Mesothelial cell of epicardium (in vitro differentiated cells): ENCODE measurements around the gene CWF19L1. TPM values are rescaled to one million over a fixed set of nuclear protein-coding genes. Genes with fewer than 3 reads are reported as not detected.

Experiments
- DNase-seq, 2 experiments: peaks; one replicate each; pipeline ENCODE4 v3.0.0; 2021; ENCODE audit warnings: low spot score in 2 of 2; ENCODE audit not compliant: unreplicated experiment in 2 of 2
- H3K27ac Mint-ChIP-seq: 2 replicates; pipeline ENCODE4 v1.8.0; 2021; ENCODE audit warnings: mixed read lengths
- H3K27me3 Mint-ChIP-seq: 2 replicates; pipeline ENCODE4 v1.8.0; 2021; ENCODE audit warnings: low read depth, mixed read lengths
- H3K36me3 Mint-ChIP-seq: 2 replicates; pipeline ENCODE4 v1.8.0; 2021; ENCODE audit warnings: mixed read lengths
- H3K4me1 Mint-ChIP-seq: 2 replicates; pipeline ENCODE4 v1.8.0; 2021; ENCODE audit warnings: mixed read lengths
- H3K4me3 Mint-ChIP-seq: 2 replicates; pipeline ENCODE4 v1.8.0; 2021; ENCODE audit warnings: mild to moderate bottlenecking, moderate library complexity, mixed read lengths
- H3K9me3 Mint-ChIP-seq: 2 replicates; pipeline ENCODE4 v1.8.0; 2021; ENCODE audit warnings: mixed read lengths
- CTCF ChIP-seq: fragments of 200-600 bp; sonication (generic); IDR thresholded peaks from one replicate; pipeline ENCODE4 v1.5.0; 2021; ENCODE audit warnings: antibody characterized with exemption; ENCODE audit not compliant: unreplicated experiment
- total RNA-seq: library from RNA; stranded (reverse); gene quantifications from 3 replicates; pipeline ENCODE4 v1.2.1, GENCODE V29; 2021

CWF19L1 gene
- total RNA-seq, 1 donor from 2014 or later = 25.6 TPM

DNA sequence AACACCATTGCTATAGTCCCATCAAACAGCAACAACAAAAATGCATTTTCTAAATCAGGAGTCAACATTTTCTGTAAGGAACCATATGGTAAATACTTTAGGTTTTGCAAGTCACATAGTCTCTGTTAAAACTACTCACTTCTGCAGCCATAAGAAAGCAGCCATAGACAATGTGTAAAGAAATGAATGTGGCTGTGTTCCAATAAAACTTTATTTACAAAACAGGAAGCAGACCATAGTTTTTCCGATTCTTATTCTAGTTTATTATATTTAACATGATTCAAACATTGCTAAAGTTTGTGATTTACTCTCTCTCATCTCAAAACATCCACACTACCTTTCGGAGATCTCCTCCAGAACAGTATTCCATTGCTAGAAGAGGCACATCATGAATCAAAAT, 44.9 kb downstream of the CWF19L1 start:
- no peaks in the 10 kb centered on the region for H3K27me3 Mint-ChIP-seq
- H3K27ac Mint-ChIP-seq = no peak overlapping the region
- no peaks in the 10 kb centered on the region for H3K9me3 Mint-ChIP-seq
- no peak for DNase-seq
- TF ChIP-seq CTCF = no peak
- H3K4me1 Mint-ChIP-seq = peaks cover under 1% of the 10 kb centered on the region
- H3K4me3 Mint-ChIP-seq = no peak overlapping the region
- peaks cover 27% of the 10 kb centered on the region for H3K36me3 Mint-ChIP-seq

GRCh38 chr10:100216006-100216405, 51.4 kb downstream of the CWF19L1 start:
- H3K4me3 Mint-ChIP-seq = no peak overlapping the region

GRCh38 chr10:100209303-100209702, 58.1 kb downstream of the CWF19L1 start:
- Mint-ChIP-seq H3K27ac (peak overlapping the region; percentile 97), H3K36me3 (peaks cover 22% of the 10 kb centered on the region), H3K27me3 (no peaks in the 10 kb centered on the region), H3K4me3 (no peak overlapping the region), H3K4me1 (peaks cover 15% of the 10 kb centered on the region), H3K9me3 (no peaks in the 10 kb centered on the region)
- TF ChIP-seq CTCF = no peak
- DNase-seq = no peak

More at GRCh38 chr10:100216006-100216405, 51.4 kb downstream of the CWF19L1 start:
- Mint-ChIP-seq H3K36me3 (peaks cover 20% of the 10 kb centered on the region), H3K9me3 (no peaks in the 10 kb centered on the region), H3K27ac (no peak overlapping the region), H3K27me3 (no peaks in the 10 kb centered on the region), H3K4me1 (no peaks in the 10 kb centered on the region)
- no peak for TF ChIP-seq CTCF
- no peak for DNase-seq

DNA sequence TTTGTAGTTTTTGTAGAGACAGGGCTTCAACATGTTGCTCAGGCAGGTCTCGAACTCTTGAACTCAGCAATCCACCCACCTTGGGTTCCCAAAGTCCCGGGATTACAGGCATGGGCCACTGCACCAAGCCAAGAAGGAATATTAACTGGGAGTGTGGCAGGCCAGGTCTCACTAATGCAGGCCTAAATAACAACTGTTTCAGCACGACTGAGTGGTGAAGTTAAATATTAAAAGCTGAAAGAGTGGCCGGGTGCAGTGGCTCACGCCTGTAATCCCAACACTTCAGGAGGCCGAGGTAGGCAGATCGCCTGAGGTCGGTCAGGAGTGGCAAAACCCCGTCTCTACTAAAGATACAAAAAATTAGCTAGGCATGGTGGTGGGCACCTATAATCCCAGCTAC, 59.2 kb downstream of the CWF19L1 start:
- Mint-ChIP-seq H3K27ac (peak overlapping the region; percentile 78), H3K4me3 (no peak overlapping the region), H3K36me3 (peaks cover 25% of the 10 kb centered on the region), H3K9me3 (no peaks in the 10 kb centered on the region), H3K27me3 (no peaks in the 10 kb centered on the region), H3K4me1 (peaks cover 15% of the 10 kb centered on the region)
- no peak for TF ChIP-seq CTCF
- DNase-seq = no peak

GRCh38 chr10:100204370-100204769, 63.1 kb downstream of the CWF19L1 start:
- TF ChIP-seq CTCF = no peak
- H3K9me3 Mint-ChIP-seq = no peaks in the 10 kb centered on the region
- H3K27me3 Mint-ChIP-seq = no peaks in the 10 kb centered on the region
- no peak overlapping the region for H3K27ac Mint-ChIP-seq
- peaks cover 40% of the 10 kb centered on the region for H3K36me3 Mint-ChIP-seq
- H3K4me1 Mint-ChIP-seq = peaks cover 8% of the 10 kb centered on the region
- no peak overlapping the region for H3K4me3 Mint-ChIP-seq
- DNase-seq = no peak

GRCh38 chr10:100201549-100201948, 65.9 kb downstream of the CWF19L1 start:
- H3K9me3 Mint-ChIP-seq = no peaks in the 10 kb centered on the region
- no peak overlapping the region for H3K4me3 Mint-ChIP-seq
- no peaks in the 10 kb centered on the region for H3K4me1 Mint-ChIP-seq
- no peak for DNase-seq
- H3K36me3 Mint-ChIP-seq = peaks cover 51% of the 10 kb centered on the region
- no peaks in the 10 kb centered on the region for H3K27me3 Mint-ChIP-seq
- no peak for TF ChIP-seq CTCF
- no peak overlapping the region for H3K27ac Mint-ChIP-seq
